DMS53 (cell line): ENCODE measurements around the gene POLR2J2.
"Not testable (repeated sequence)": the region's sequence is repeated elsewhere in the genome, so short reads cannot be mapped to it uniquely, and the experiment has no call there.

Experiments used
- DNase-seq: peaks from one replicate; lab custom pipeline; 2025; lab: John Stamatoyannopoulos, UW

Gene POLR2J2

GRCh38 chr7:102671956-102672307, 469 bp upstream of the POLR2J2 start:
- not testable (repeated sequence) for DNase-seq

GRCh38 chr7:102667523-102667922, 3.9 kb downstream of the POLR2J2 start:
- not testable (repeated sequence) for DNase-seq

- DNase-seq = not testable (repeated sequence)
These were observed 4.6 kb downstream of the POLR2J2 start for GRCh38 chr7:102666850-102667249.

GRCh38 chr7:102664765-102665164, 6.7 kb downstream of the POLR2J2 start:
- not testable (repeated sequence) for DNase-seq

- not testable (repeated sequence) for DNase-seq
These were observed 21.5 kb downstream of the POLR2J2 start, which contains the start of gene SPDYE2B for GRCh38 chr7:102649924-102650323. SPDYE2B (plus strand) TSS chr7:102650319; CDS start chr7:102652349, 2,030 bp downstream.

- not testable (repeated sequence) for DNase-seq
These were observed 23.6 kb downstream of the POLR2J2 start for GRCh38 chr7:102647813-102648212.

GRCh38 chr7:102643404-102643803, 28.1 kb downstream of the POLR2J2 start:
- not testable (repeated sequence) for DNase-seq

GRCh38 chr7:102642691-102643090, 28.8 kb downstream of the POLR2J2 start, which contains the start of gene UPK3BL1:
UPK3BL1 (minus strand) TSS chr7:102642791; CDS start chr7:102642741, 50 bp downstream.
- not testable (repeated sequence) for DNase-seq

- not testable (repeated sequence) for DNase-seq
These were observed 32.6 kb downstream of the POLR2J2 start for GRCh38 chr7:102638848-102639247.

GRCh38 chr7:102636956-102637355, 34.5 kb downstream of the POLR2J2 start:
- DNase-seq = not testable (repeated sequence)

- not testable (repeated sequence) for DNase-seq
These were observed 36.1 kb downstream of the POLR2J2 start for GRCh38 chr7:102635354-102635753.

GRCh38 chr7:102634299-102634698, 37.2 kb downstream of the POLR2J2 start:
- DNase-seq = not testable (repeated sequence)

GRCh38 chr7:102630622-102631021, 40.8 kb downstream of the POLR2J2 start:
- not testable (repeated sequence) for DNase-seq

GRCh38 chr7:102627271-102627904, 44.1 kb downstream of the POLR2J2 start:
- DNase-seq = not testable (repeated sequence)

GRCh38 chr7:102618122-102618521, 53.3 kb downstream of the POLR2J2 start:
- not testable (repeated sequence) for DNase-seq

- not testable (repeated sequence) for DNase-seq
These were observed 54.8 kb downstream of the POLR2J2 start, which contains the start of gene RASA4 for GRCh38 chr7:102616507-102617125. RASA4 (minus strand) TSS chr7:102616756; CDS start chr7:102616689, 67 bp downstream.
